A549 (cell line): Measurements from ENCODE around the gene BPIFB2.

Experiments used
- CHD2 ChIP-seq: fragments of 150-350 bp; IDR thresholded peaks from 2 replicates; pipeline ENCODE4 v1.6.1; 2014; ENCODE audit warnings: low read length; ENCODE audit not compliant: partially characterized antibody
- CTCF ChIP-seq: fragments of >200 bp; sonication (Bioruptor Twin); formaldehyde crosslinking; IDR thresholded peaks from 3 replicates; pipeline ENCODE4 v1.5.1; 2016
- ESRRA ChIP-seq: fragments of 150-350 bp; IDR thresholded peaks from 2 replicates; pipeline ENCODE4 v1.6.1; 2014; ENCODE audit warnings: mild to moderate bottlenecking, low read length, borderline replicate concordance
- JUNB ChIP-seq: fragments of >200 bp; sonication (Bioruptor Twin); formaldehyde crosslinking; IDR thresholded peaks from 2 replicates; pipeline ENCODE4 v1.6.1; 2016
- KDM1A ChIP-seq: fragments of 200-600 bp; sonication (generic); IDR thresholded peaks from 2 replicates; pipeline ENCODE4 v1.6.1; 2016; ENCODE audit warnings: low read depth, mild to moderate bottlenecking
- MAFK ChIP-seq: fragments of 450-650 bp; IDR thresholded peaks from 2 replicates; pipeline ENCODE4 v1.6.1; 2014; ENCODE audit not compliant: partially characterized antibody
- MAX ChIP-seq: IDR thresholded peaks from 2 replicates; pipeline ENCODE4 v1.6.1; 2012
- PBX3 ChIP-seq: IDR thresholded peaks from 2 replicates; pipeline ENCODE4 v1.6.1; 2012
- POLR2A ChIP-seq: IDR thresholded peaks from 2 replicates; pipeline ENCODE4 v1.6.1; 2012; ENCODE audit warnings: mild to moderate bottlenecking, low read length
- RAD21 ChIP-seq, 2 experiments: fragments of >200 bp in 1 of 2; sonication (Bioruptor Twin) in 1 of 2; formaldehyde crosslinking in 1 of 2; IDR thresholded peaks in 1 of 2; conservative IDR thresholded peaks in 1 of 2; 2 replicates in 1 of 2; 3 replicates in 1 of 2; pipeline ENCODE4 v1.6.1; 2012 to 2018; ENCODE audit warnings: inconsistent platforms in 1 of 2
- RARB ChIP-seq: fragments of 250-450 bp; sonication (Bioruptor Pico); IDR thresholded peaks from 2 replicates; pipeline ENCODE4 v1.8.0; 2021; ENCODE audit warnings: mild to moderate bottlenecking, moderate library complexity
- REST ChIP-seq: fragments of 200-600 bp; sonication (generic); IDR thresholded peaks from 2 replicates; pipeline ENCODE4 v1.6.1; 2016; ENCODE audit warnings: antibody characterized with exemption, mild to moderate bottlenecking, moderate library complexity
- RNF2 ChIP-seq: fragments of 200-600 bp; sonication (generic); IDR thresholded peaks from 2 replicates; pipeline ENCODE4 v1.6.1; 2016; ENCODE audit warnings: low read depth, mild to moderate bottlenecking, antibody characterized with exemption, moderate library complexity, borderline replicate concordance
- SMC3 ChIP-seq: fragments of >200 bp; sonication (Bioruptor Twin); formaldehyde crosslinking; IDR thresholded peaks from 3 replicates; pipeline ENCODE4 v1.6.1; 2018; ENCODE audit warnings: inconsistent platforms

GRCh38 chr20:32970115-32970972, 37.2 kb upstream of the BPIFB2 start:
- no peak for TF ChIP-seq CHD2
- no peak for TF ChIP-seq RARB (CRISPR knock-in tag)
- TF ChIP-seq RNF2: no peak
- no peak for TF ChIP-seq JUNB
- no peak for TF ChIP-seq MAFK
- no peak for TF ChIP-seq POLR2A
- no peak for TF ChIP-seq CTCF
- no peak for TF ChIP-seq KDM1A
- no peak for TF ChIP-seq SMC3
- no peak for TF ChIP-seq ESRRA
- no peak for TF ChIP-seq MAX
- TF ChIP-seq RAD21 (conservative IDR thresholded peaks at IDR 0.05 in 1 of 2, IDR thresholded peaks at IDR 0.05 in 1 of 2): no peak
- TF ChIP-seq PBX3: no peak
- no peak for TF ChIP-seq REST
